DND-41 (cell line): Measurements from ENCODE around the gene SMPD4.
"Not testable (repeated sequence)": the region's sequence is repeated elsewhere in the genome, so short reads cannot be mapped to it uniquely, and the experiment has no call there.

ENCODE experiments used
- EZH2 ChIP-seq: IDR thresholded peaks from 3 replicates; pipeline ENCODE4 v1.6.1; 2012; ENCODE audit warnings: borderline replicate concordance, low read depth, mild to moderate bottlenecking, moderate library complexity, low read length, inconsistent platforms; ENCODE audit not compliant: severe bottlenecking
- TF ChIP-seq, protein P1 (sequence below): IDR thresholded peaks from 2 replicates; pipeline ENCODE4 v1.5.1; 2012; ENCODE audit warnings: borderline replicate concordance, low read length, moderate library complexity, mild to moderate bottlenecking; ENCODE audit not compliant: poor library complexity, severe bottlenecking; ENCODE audit errors: extremely low read depth

GRCh38 chr2:130228467-130229160 is 47.2 kb upstream of the SMPD4 start:
- TF ChIP-seq EZH2, result not testable (repeated sequence)
- TF ChIP-seq, protein P1, sequence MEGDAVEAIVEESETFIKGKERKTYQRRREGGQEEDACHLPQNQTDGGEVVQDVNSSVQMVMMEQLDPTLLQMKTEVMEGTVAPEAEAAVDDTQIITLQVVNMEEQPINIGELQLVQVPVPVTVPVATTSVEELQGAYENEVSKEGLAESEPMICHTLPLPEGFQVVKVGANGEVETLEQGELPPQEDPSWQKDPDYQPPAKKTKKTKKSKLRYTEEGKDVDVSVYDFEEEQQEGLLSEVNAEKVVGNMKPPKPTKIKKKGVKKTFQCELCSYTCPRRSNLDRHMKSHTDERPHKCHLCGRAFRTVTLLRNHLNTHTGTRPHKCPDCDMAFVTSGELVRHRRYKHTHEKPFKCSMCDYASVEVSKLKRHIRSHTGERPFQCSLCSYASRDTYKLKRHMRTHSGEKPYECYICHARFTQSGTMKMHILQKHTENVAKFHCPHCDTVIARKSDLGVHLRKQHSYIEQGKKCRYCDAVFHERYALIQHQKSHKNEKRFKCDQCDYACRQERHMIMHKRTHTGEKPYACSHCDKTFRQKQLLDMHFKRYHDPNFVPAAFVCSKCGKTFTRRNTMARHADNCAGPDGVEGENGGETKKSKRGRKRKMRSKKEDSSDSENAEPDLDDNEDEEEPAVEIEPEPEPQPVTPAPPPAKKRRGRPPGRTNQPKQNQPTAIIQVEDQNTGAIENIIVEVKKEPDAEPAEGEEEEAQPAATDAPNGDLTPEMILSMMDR, result not testable (repeated sequence)
